Activated CD8-positive, alpha-beta memory T cell treated with anti-CD3 and anti-CD28 coated beads, Interleukin-2, amount 50 U/mL, for 1 hour (primary cell): ENCODE results near the gene CLEC2B.

Source experiments
- DNase-seq: peaks from one replicate; pipeline ENCODE4 v3.0.0-alpha.2; 2020; ENCODE audit errors: extremely low read depth

The CLEC2B gene

DNA sequence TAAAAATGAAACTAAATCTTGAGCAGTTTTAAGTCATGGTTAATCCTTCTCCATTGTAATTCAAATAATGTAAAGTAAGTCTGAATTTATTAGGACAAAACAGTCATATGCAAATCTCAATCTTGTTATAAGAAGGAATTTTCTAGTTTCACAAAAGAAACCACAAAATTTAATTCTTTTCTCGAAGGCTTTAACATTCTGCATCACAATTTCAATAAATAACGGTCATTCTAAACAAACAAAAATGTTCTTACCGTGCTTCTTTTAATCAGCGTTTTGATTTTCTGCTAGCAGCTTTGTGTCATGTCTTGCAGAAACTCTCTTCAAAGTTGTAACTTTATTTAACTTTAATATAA, 225 bp downstream of the CLEC2B start:
- no peak for DNase-seq

DNA sequence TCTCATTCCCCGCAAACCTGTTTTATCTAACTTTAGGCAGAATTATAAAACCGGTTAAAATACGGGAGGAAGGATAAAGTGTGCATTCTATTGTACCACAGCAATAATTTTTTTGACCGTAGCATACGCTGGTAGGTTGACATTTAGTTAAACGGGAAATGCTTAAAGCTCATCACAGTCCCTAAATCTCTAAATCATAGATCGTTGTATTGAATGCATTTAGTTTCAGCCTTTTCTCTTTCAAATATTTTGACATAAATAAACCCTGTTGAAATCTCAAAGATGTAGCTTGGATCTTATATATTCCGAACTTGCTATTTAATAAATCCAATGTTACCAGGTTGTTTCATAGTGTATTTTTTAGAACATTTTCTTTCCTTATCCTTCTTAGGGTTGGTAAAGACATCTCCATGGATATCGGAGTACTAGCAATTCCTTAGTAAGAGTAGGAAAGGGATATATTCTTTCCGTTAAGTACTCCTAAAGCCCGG, 798 bp downstream of the CLEC2B start:
- DNase-seq: no peak

- DNase-seq: no peak
These were observed 1.6 kb downstream of the CLEC2B start for GRCh38 chr12:9867531-9867930.

- no peak for DNase-seq
These were observed 2.3 kb downstream of the CLEC2B start for GRCh38 chr12:9866860-9867269.

GRCh38 chr12:9864913-9865675, 4.1 kb downstream of the CLEC2B start:
- no peak for DNase-seq

- no peak for DNase-seq
These were observed 11.0 kb downstream of the CLEC2B start for GRCh38 chr12:9858135-9858534.

DNA sequence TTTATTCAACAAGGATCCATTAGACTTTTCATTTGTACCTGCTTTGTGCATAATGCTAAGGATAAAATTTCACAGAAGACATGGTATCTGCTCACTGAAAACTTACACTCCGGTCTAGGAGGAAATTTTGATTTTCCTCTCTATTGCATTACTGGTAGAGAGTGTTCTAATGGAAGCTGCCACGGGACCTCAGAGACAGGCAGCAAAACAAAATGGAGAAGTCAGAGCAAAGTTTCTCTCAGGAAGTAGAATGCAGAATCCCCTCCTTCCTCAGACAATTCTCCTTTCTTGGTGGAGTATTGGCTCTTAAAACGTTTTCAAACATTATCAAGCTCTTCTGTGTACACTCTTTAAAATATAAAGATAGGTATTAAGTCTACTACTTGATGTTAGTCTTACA, 12.3 kb downstream of the CLEC2B start:
- no peak for DNase-seq

GRCh38 chr12:9856151-9856550, 13.0 kb downstream of the CLEC2B start:
- DNase-seq: no peak

DNA sequence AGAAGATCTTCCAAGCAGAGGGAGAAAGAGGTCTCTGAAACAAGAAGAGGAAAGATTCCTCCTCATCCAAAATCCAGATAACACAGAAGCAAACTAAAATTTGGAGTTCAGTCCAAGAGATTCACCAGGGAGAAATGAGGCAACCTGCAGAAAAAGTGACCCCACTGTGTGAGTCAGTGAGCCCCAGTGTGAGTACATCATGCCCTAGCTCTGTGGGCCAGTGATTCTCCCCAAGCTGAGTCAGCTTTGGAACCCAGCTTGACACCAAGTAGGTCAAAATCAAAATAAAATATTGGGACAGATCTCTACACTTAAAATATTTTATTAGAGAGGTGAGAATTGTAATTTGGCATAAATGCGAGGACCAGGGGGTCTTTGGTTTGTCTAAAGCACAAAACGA, 17.2 kb downstream of the CLEC2B start:
- DNase-seq: no peak

GRCh38 chr12:9851050-9851449, 18.1 kb downstream of the CLEC2B start:
- DNase-seq: no peak

GRCh38 chr12:9848899-9849298, 20.3 kb downstream of the CLEC2B start:
- DNase-seq: no peak

GRCh38 chr12:9843407-9843806, 25.7 kb downstream of the CLEC2B start:
- DNase-seq: no peak

GRCh38 chr12:9831720-9832119, 37.4 kb downstream of the CLEC2B start:
- no peak for DNase-seq

- no peak for DNase-seq
These were observed 39.2 kb downstream of the CLEC2B start for GRCh38 chr12:9829982-9830381.

DNA sequence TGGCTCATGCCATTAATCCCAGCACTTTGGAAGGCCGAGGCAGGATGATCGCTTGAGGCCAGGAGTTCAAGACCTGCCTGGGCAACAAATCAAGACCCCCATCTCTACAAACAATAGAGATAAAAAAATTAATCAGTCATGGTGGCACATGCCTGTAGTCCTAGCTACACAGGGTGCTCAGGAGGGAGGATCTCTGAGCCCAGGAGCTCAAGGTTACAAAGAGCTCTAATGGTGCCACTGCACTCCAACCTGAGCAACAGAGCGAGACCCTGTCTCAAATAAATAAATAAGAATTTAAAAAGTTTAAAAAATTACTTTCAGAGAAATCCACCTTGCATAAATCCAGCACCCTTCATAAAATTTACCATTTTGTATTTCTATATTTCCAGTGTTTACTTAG, 39.7 kb downstream of the CLEC2B start:
- no peak for DNase-seq

- no peak for DNase-seq
These were observed 41.8 kb downstream of the CLEC2B start, which contains the start of gene KLRF1 for GRCh38 chr12:9827209-9827888. Gene KLRF1 (plus strand): TSS chr12:9827481. CDS start chr12:9827545, 64 bp downstream.

GRCh38 chr12:9820281-9820930, 48.7 kb downstream of the CLEC2B start:
- no peak for DNase-seq

DNA sequence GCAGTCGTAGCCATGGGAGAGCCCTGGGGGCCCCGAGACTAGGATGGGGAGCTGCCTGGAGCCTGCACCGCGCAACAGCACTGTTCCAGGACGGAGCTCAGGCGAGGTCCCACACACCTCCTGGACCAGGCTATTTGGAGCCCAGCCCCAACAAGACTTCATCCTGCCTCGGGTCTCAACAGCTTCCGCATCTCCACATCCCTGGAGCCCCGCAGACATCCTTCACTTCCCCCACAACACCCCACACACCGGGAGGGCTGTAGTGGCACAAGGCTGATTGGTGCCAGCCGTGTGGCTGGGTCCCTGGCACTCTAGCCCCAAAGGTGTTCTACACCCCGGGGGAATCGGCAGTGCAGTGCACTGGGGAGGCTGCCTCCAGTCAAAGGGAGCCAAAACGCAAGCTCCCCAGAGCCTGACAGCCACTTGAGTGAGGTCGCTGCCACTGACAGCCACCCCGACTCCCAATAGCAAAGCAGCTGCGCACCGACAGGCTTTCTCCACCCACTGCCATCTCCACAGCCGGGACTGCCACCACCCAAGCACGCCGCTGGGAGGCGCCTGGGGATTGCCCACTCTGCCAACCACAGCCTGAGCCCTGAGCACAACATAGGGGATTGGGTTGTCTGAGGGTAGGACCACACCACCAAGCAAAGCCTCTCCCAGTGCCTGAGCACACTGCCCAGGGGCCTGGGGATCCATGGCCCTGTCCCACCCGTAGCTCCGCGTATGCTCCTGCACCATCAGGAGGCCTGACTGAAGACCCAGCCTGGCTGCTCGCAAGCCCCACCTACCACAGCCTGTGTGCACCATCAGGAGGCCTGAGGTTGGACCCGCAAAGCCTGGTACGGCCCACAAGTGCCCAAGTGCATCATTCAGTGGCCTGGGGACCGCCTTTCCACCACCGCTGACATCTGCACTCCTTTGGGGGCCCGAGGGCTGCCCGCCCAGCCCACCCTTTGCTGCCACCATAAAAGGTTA, 55.0 kb downstream of the CLEC2B start:
- DNase-seq: peak; percentile 82

DNA sequence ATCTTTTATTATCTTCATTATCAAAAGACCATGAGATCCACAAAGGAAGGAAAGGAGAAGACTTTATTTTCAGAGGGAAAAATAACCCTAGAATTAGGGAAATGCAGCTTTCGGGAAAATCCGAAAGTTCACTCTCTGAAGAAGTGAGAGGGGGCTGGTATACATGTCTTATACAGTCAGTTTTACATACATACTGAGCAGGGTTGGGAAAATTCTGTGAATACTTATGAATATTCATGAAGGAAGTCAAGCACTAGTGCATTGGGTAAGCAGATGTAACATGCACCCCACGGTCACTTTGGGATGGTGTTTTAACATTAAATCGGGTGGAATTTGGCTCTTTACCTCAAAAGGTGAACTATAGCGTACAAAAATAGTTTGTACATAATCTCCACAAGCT, 57.5 kb downstream of the CLEC2B start:
- no peak for DNase-seq

DNA sequence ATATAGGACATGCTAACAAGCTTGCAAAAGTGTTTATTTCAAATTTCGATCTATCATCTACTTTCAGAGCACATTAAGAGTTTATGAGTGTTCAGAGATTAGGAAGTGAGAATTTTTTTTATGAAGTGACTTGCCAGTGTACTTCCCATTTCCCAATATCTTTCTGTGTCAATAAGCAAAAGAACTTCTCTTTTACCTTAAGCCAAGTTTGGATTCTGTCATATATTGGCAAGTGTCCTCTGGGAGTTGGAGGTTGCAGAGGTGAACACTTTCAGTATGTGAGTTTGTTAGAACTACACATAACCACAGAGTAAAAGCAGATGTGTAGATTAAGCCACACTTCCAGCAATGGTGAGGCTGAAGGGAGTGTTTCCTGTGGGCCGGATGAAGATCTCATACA, 58.5 kb downstream of the CLEC2B start:
- DNase-seq: no peak

GRCh38 chr12:9809866-9810265, 59.3 kb downstream of the CLEC2B start:
- DNase-seq: no peak

DNA sequence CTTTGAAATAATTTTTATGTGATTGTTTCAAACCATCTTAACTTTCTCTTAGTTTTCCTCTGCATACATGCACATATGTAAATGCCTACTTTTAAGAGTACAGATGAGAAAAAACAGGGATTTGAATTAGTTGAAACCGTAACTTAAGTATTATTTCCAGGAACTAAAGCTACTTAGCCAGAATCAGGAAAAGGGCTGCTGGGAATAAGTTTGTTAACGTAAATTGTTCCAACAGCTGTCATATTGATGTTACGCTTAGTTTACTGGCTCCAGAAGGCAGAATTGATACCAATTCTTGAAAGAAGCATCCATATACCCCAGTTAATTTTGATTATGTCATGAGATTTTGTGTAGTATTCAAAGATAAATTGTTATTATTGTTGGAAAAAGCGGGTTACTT, 59.8 kb downstream of the CLEC2B start:
- DNase-seq: no peak
